ENCODE data around the gene JAZF1. TPM values are rescaled to one million over a fixed set of nuclear protein-coding genes. Genes with fewer than 3 reads are reported as not detected.

The JAZF1 gene
- total and polyA plus RNA-seq, 8 donors, result 0.58 to 16.7 (median 7.2) TPM

DNA sequence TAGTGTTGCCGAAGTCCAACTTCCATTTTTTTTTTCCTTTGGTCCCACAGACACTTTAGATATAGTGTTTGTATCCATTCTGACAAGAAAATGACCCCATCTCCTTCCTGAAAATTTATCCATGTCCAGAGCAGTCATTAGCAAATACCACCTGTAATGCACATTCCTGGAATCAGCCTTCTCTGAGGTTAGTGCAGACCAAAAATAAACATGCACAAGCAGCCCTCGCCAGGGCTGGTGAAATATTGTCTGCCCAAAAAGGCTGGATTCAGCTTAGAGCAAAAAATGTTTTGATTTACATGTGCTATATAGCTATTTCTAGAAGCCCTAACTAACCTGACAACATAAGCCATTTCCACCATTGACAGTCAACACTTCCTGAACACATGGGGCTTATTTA is 294.9 kb downstream of the JAZF1 start:
- DNase-seq, result no peak
- H3K9me3 ChIP-seq, result no peaks in the 10 kb centered on the region
- H3K4me3 ChIP-seq, result no peak overlapping the region
- 39 to 65% (median 48%) methylated on average over 2 of the region's 2 CpGs for WGBS, 5 donors
- no peaks in the 10 kb centered on the region for H3K27me3 ChIP-seq
- peaks cover 0 to 3% (median 0%) of the 10 kb centered on the region in 4 donors for H3K36me3 ChIP-seq
- intact Hi-C loops (cut with DNase I; ENCODE audit: low total_unique reads), result no loop called here
- no peak overlapping the region for H3K27ac ChIP-seq
- H3K4me1 ChIP-seq, result peaks cover 0 to 17% (median 4%) of the 10 kb centered on the region in 4 donors
- TF ChIP-seq POLR2A (IDR thresholded peaks at IDR 0.05) (no peak), EP300 (IDR thresholded peaks at IDR 0.05) (no peak), POLR2AphosphoS5 (IDR thresholded peaks at IDR 0.05) (no peak)
- TF ChIP-seq, protein P1, sequence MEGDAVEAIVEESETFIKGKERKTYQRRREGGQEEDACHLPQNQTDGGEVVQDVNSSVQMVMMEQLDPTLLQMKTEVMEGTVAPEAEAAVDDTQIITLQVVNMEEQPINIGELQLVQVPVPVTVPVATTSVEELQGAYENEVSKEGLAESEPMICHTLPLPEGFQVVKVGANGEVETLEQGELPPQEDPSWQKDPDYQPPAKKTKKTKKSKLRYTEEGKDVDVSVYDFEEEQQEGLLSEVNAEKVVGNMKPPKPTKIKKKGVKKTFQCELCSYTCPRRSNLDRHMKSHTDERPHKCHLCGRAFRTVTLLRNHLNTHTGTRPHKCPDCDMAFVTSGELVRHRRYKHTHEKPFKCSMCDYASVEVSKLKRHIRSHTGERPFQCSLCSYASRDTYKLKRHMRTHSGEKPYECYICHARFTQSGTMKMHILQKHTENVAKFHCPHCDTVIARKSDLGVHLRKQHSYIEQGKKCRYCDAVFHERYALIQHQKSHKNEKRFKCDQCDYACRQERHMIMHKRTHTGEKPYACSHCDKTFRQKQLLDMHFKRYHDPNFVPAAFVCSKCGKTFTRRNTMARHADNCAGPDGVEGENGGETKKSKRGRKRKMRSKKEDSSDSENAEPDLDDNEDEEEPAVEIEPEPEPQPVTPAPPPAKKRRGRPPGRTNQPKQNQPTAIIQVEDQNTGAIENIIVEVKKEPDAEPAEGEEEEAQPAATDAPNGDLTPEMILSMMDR (IDR thresholded peaks at IDR 0.05), result no peak

DNA sequence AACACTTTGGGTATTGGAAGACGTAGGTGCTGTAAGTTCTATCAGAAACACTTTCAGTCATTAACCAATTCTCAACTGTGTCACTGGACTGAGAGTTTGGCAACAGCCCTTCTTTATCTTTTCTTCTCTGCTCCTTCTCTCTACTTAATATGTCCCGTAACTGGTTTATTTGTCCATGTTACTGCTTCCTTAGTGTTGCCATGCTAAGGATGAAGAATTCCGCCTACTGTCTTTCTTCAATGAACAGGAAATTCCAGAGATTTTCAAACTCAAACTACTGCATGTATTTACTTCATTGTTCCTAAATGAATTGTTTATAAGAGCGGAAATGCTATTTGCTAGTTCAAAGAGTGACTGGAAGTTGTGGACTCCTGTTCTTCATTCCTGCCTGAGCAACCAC is 296.9 kb downstream of the JAZF1 start:
- DNase-seq, result no peak
- Histone ChIP-seq H3K4me1 (peaks cover 0 to 17% (median 4%) of the 10 kb centered on the region in 4 donors), H3K36me3 (peaks cover 0 to 3% (median 0%) of the 10 kb centered on the region in 4 donors), H3K9me3 (no peaks in the 10 kb centered on the region), H3K27me3 (no peaks in the 10 kb centered on the region), H3K4me3 (no peak overlapping the region), H3K27ac (no peak overlapping the region)
- TF ChIP-seq POLR2AphosphoS5 (IDR thresholded peaks at IDR 0.05), result no peak
- no peak for TF ChIP-seq POLR2A (IDR thresholded peaks at IDR 0.05)
- no peak for TF ChIP-seq EP300 (IDR thresholded peaks at IDR 0.05)
- TF ChIP-seq, protein P1 (IDR thresholded peaks at IDR 0.05), result no peak
- 80 to 85% (median 82%) methylated on average over 4 of the region's 4 CpGs for WGBS, 5 donors
- intact Hi-C loops (cut with DNase I; ENCODE audit: low total_unique reads), result no loop called here

DNA sequence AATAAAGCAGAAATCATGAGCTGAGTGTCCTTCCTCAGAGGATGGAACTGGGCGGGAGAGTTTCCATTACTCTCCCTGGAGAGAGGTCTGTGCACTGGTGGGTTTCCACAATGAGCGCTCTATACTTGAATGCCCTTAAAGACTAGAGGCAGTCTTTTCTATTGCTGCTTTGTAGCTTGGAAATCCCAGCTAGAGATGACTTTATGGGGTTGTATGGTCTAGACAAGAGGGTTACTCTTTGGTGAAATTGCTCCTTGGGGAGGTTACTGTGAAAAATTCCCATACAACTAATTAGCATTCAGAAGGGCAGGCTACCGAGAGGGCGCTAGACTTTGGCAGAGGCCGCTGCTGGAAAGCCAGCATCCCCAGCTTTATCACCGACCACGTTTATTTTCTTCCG is 303.8 kb downstream of the JAZF1 start:
- no peak overlapping the region for H3K4me3 ChIP-seq
- intact Hi-C loops (cut with DNase I; ENCODE audit: low total_unique reads), result no loop called here
- no peak overlapping the region for H3K27ac ChIP-seq
- no peak for DNase-seq
- H3K36me3 ChIP-seq, result no peaks in the 10 kb centered on the region
- H3K9me3 ChIP-seq, result no peaks in the 10 kb centered on the region
- WGBS, 5 donors, result 76 to 95% (median 87%) methylated on average over 8 of the region's 8 CpGs
- H3K4me1 ChIP-seq, result peaks cover 7 to 38% (median 23%) of the 10 kb centered on the region in 4 donors
- H3K27me3 ChIP-seq, result no peaks in the 10 kb centered on the region
- TF ChIP-seq POLR2AphosphoS5 (IDR thresholded peaks at IDR 0.05), result no peak
- no peak for TF ChIP-seq EP300 (IDR thresholded peaks at IDR 0.05)
- no peak for TF ChIP-seq POLR2A (IDR thresholded peaks at IDR 0.05)
- TF ChIP-seq, protein P1 (IDR thresholded peaks at IDR 0.05), result no peak

DNA sequence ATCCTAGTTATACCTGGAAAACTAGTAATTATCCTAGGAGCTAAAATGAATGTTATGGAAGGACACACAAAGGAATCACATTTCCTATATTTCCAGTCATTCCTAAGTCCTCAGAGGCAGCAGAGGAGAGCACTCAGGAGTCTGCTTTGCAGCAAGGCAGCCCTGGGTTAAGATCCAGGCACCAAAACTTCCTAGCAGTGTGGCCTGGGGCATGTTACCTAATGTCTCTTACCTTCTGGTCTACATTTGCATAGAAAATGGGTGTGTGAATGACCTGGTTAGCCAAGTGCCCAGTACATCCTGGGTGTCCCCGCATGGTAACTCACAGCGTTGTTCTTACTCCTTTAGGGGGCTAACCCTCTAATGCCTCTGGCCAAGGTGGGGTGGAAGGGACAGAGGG is 304.8 kb downstream of the JAZF1 start:
- intact Hi-C loops (cut with DNase I; ENCODE audit: low total_unique reads), result no loop called here
- Histone ChIP-seq H3K27ac (no peak overlapping the region), H3K4me1 (peaks cover 7 to 39% (median 23%) of the 10 kb centered on the region in 4 donors)

More for the DNA sequence above, 304.8 kb downstream of the JAZF1 start:
- DNase-seq, result no peak
- WGBS, 5 donors, result 90 to 100% (median 97%) methylated on average over 2 of the region's 2 CpGs
- H3K4me3 ChIP-seq, result no peak overlapping the region
- H3K27me3 ChIP-seq, result no peaks in the 10 kb centered on the region
- H3K36me3 ChIP-seq, result no peaks in the 10 kb centered on the region
- TF ChIP-seq, protein P1 (IDR thresholded peaks at IDR 0.05), result no peak
- no peak for TF ChIP-seq POLR2A (IDR thresholded peaks at IDR 0.05)
- TF ChIP-seq EP300 (IDR thresholded peaks at IDR 0.05), result no peak
- TF ChIP-seq POLR2AphosphoS5 (IDR thresholded peaks at IDR 0.05), result no peak
- H3K9me3 ChIP-seq, result no peaks in the 10 kb centered on the region
